Hindlimb muscle (tissue), 1 donor: ENCODE data around the gene PPP1R13B. TPM values are rescaled to one million over a fixed set of nuclear protein-coding genes. Genes with fewer than 3 reads are reported as not detected.

Experiments
- polyA plus RNA-seq: library from polyadenylated mRNA; unstranded; fragments of 120-200 nt; gene quantifications from one replicate; pipeline ENCODE4 v1.2.1, GENCODE V29; 2013; ENCODE audit not compliant: insufficient read length

Gene PPP1R13B
- polyA plus RNA-seq, 1 donor = 13.6 TPM

Other genes with a start within 250 kb of the PPP1R13B start
- 118 TPM for gene KLC1, start 218.4 kb downstream of the PPP1R13B start, polyA plus RNA-seq
- 11.3 TPM for gene XRCC3, start 132.1 kb downstream of the PPP1R13B start, polyA plus RNA-seq
- 44.2 TPM for gene ZFYVE21, start 131.8 kb downstream of the PPP1R13B start, polyA plus RNA-seq
- gene TDRD9, start 80.9 kb upstream of the PPP1R13B start, polyA plus RNA-seq = 0.08 TPM
- not detected for gene RD3L, start 95.0 kb upstream of the PPP1R13B start, polyA plus RNA-seq
- gene ASPG, start 238.1 kb upstream of the PPP1R13B start, polyA plus RNA-seq = 2.1 TPM